ENCODE results near the gene KNL1.

DNA sequence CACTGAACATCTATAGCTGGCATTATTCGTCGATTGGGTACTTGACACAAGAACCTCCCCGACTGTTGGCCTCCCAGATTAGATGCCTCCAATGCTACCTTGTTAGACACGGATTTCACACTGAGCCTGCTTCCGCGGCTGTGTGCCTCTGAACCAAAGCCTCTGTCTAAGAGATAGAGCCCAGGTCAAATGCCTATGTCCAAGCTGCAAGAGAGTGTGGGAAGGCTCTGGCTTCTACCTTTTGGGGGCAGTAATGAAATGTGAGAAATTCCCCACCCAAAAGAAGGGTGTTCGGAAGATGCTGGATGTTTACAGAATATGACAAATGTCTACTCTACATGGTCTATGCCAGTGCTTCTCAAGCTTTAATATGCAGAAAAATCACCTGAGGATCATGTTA lies 26.9 kb upstream of the KNL1 start:
- TF ChIP-seq, protein P1, sequence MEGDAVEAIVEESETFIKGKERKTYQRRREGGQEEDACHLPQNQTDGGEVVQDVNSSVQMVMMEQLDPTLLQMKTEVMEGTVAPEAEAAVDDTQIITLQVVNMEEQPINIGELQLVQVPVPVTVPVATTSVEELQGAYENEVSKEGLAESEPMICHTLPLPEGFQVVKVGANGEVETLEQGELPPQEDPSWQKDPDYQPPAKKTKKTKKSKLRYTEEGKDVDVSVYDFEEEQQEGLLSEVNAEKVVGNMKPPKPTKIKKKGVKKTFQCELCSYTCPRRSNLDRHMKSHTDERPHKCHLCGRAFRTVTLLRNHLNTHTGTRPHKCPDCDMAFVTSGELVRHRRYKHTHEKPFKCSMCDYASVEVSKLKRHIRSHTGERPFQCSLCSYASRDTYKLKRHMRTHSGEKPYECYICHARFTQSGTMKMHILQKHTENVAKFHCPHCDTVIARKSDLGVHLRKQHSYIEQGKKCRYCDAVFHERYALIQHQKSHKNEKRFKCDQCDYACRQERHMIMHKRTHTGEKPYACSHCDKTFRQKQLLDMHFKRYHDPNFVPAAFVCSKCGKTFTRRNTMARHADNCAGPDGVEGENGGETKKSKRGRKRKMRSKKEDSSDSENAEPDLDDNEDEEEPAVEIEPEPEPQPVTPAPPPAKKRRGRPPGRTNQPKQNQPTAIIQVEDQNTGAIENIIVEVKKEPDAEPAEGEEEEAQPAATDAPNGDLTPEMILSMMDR (conservative IDR thresholded peaks at IDR 0.05): no peak
- TF ChIP-seq EZH2 (IDR thresholded peaks at IDR 0.05; ENCODE audit: low read depth): no peak

All from PC-9 (cell line).